Endothelial cell of umbilical vein (primary cell): Measurements from ENCODE around the gene LILRA1.

Experiments used
- CTCF ChIP-seq, 2 donors: IDR thresholded peaks; 1 replicate in 1 of 2; 2 replicates in 1 of 2; pipeline ENCODE4 v1.5.1; 2011; ENCODE audit warnings: low read length in 2 of 2, mild to moderate bottlenecking in 2 of 2, moderate library complexity in 2 of 2, control low read depth in 1 of 2, inconsistent platforms in 1 of 2, low read depth in 1 of 2; ENCODE audit not compliant: insufficient read depth in 1 of 2; ENCODE audit errors: extremely low read depth in 1 of 2
- EZH2 ChIP-seq: IDR thresholded peaks from 2 replicates; pipeline ENCODE4 v1.6.1; 2012; ENCODE audit warnings: borderline replicate concordance, low read depth, mild to moderate bottlenecking, moderate library complexity, low read length, inconsistent platforms; ENCODE audit not compliant: severe bottlenecking
- MAX ChIP-seq: IDR thresholded peaks from 2 replicates; pipeline ENCODE4 v1.6.1; 2011; ENCODE audit not compliant: insufficient read depth, insufficient read length
- POLR2A ChIP-seq: IDR thresholded peaks from 2 replicates; pipeline ENCODE4 v1.6.1; 2012; ENCODE audit warnings: low read depth, mild to moderate bottlenecking, control low read depth, low read length
- POLR2AphosphoS5 ChIP-seq: IDR thresholded peaks from 2 replicates; pipeline ENCODE4 v1.6.1; 2012; ENCODE audit warnings: low read depth, mild to moderate bottlenecking, control low read depth, low read length, moderate library complexity; ENCODE audit not compliant: insufficient read depth

- no peak for TF ChIP-seq POLR2AphosphoS5
- no peak for TF ChIP-seq CTCF (IDR thresholded peaks at IDR 0.05; ENCODE audit: extremely low read depth in 1 of 2, insufficient read depth in 1 of 2, low read depth in 1 of 2, low read length in 2 of 2)
- TF ChIP-seq POLR2A: no peak
- TF ChIP-seq MAX: no peak
- no peak for TF ChIP-seq EZH2
Observed at GRCh38 chr19:54576411-54576976, 16.9 kb upstream of the LILRA1 start.
